ENCODE measurements around the gene CYREN.

The CYREN gene

DNA sequence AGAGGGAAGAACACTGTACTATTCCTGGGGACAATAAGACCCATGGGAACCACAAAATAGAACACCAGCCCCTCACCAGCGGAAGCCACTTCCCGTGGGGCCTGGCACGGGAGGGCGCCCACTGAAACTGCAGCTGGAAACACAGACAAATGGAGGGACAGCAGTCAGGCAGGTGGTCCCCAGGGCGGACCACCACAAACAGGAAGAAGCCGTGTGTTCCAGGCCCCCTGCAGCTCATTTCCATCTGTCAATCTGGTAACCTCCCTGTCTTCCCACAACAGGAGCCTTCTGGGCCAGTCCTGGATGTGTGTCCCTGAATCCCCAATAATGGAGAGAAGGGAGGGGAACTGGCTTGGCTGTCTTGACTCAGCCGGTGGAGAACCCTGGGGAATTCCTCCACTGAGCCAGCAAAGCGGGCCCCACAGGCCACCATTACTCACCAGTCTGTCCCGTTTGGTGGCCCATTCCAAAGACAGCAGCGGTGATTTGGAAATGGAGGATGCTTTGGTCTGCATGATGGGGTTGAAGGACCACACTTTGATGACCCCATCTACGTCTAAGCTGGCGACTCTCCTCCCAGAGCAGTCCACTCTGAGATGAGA is 24.1 kb upstream of the CYREN start:
- no peaks in the 10 kb centered on the region for H3K27me3 ChIP-seq (ENCODE audit: control insufficient read depth, insufficient read depth, low read length)
- H3K9me3 ChIP-seq (ENCODE audit: control insufficient read depth, low read length) = no peaks in the 10 kb centered on the region
- no peak overlapping the region for H3K4me3 ChIP-seq (ENCODE audit: low read depth, low read length)
- H3K36me3 ChIP-seq (ENCODE audit: control insufficient read depth, insufficient read depth, low read length) = no peaks in the 10 kb centered on the region
- no peak overlapping the region for H3K9ac ChIP-seq
- no peak overlapping the region for H3K4me2 ChIP-seq (ENCODE audit: low read length)
- H3K27ac ChIP-seq = no peak overlapping the region
- TF ChIP-seq, protein P1, sequence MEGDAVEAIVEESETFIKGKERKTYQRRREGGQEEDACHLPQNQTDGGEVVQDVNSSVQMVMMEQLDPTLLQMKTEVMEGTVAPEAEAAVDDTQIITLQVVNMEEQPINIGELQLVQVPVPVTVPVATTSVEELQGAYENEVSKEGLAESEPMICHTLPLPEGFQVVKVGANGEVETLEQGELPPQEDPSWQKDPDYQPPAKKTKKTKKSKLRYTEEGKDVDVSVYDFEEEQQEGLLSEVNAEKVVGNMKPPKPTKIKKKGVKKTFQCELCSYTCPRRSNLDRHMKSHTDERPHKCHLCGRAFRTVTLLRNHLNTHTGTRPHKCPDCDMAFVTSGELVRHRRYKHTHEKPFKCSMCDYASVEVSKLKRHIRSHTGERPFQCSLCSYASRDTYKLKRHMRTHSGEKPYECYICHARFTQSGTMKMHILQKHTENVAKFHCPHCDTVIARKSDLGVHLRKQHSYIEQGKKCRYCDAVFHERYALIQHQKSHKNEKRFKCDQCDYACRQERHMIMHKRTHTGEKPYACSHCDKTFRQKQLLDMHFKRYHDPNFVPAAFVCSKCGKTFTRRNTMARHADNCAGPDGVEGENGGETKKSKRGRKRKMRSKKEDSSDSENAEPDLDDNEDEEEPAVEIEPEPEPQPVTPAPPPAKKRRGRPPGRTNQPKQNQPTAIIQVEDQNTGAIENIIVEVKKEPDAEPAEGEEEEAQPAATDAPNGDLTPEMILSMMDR (IDR thresholded peaks at IDR 0.05) = no peak
- H3K79me2 ChIP-seq = no peaks in the 10 kb centered on the region
- no peaks in the 10 kb centered on the region for H3K4me1 ChIP-seq
- H2AFZ ChIP-seq = no peak overlapping the region

- Histone ChIP-seq H3K27ac (no peak overlapping the region), H3K4me2 (ENCODE audit: low read length) (no peak overlapping the region)
These were observed 23.1 kb upstream of the CYREN start for GRCh38 chr7:135193615-135194081.

DNA sequence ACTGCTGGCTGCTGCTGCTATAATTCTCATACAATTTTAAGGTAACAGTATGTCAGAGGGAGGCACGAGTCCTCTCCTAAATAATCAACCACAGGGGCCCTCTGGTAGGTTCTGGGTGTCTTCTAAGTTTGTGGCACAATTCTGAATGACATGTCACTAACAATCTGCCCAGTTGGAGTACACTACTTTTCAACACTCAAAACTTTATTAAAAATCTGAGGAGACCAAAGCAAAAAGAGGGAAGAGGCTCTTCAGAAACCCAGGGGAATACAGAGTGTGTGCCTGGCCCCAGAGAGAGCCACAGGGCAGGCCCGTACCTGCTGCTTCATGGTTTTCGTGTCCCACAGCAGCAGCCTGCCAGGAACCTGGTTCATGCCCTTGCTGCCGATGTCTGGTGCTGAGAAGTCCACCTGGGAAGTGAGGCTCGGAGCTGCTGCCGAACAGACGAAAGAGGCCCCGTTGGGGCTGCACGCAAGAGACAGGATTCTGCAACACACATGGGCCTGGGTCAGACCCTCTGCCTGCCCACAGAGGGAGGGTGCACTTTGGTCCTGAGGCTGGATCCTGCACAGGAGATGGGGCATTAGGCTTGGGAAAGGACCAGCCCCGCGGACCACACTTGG is 22.5 kb upstream of the CYREN start:
- Histone ChIP-seq H2AFZ (no peak overlapping the region), H3K27ac (no peak overlapping the region), H3K4me1 (no peaks in the 10 kb centered on the region), H3K36me3 (ENCODE audit: control insufficient read depth, insufficient read depth, low read length) (no peaks in the 10 kb centered on the region), H3K9me3 (ENCODE audit: control insufficient read depth, low read length) (no peaks in the 10 kb centered on the region), H3K79me2 (no peaks in the 10 kb centered on the region), H3K4me3 (ENCODE audit: low read depth, low read length) (no peak overlapping the region), H3K4me2 (ENCODE audit: low read length) (no peak overlapping the region), H3K9ac (no peak overlapping the region), H3K27me3 (ENCODE audit: control insufficient read depth, insufficient read depth, low read length) (no peaks in the 10 kb centered on the region)
- TF ChIP-seq, protein P1 (IDR thresholded peaks at IDR 0.05) = no peak

More at GRCh38 chr7:135193615-135194081, 23.1 kb upstream of the CYREN start:
- Histone ChIP-seq H3K79me2 (no peaks in the 10 kb centered on the region), H3K27me3 (ENCODE audit: control insufficient read depth, insufficient read depth, low read length) (no peaks in the 10 kb centered on the region), H3K9me3 (ENCODE audit: control insufficient read depth, low read length) (no peaks in the 10 kb centered on the region), H3K4me3 (ENCODE audit: low read depth, low read length) (no peak overlapping the region), H3K9ac (no peak overlapping the region), H3K4me1 (no peaks in the 10 kb centered on the region), H2AFZ (no peak overlapping the region), H3K36me3 (ENCODE audit: control insufficient read depth, insufficient read depth, low read length) (no peaks in the 10 kb centered on the region)
- TF ChIP-seq, protein P1 (IDR thresholded peaks at IDR 0.05) = no peak

- H3K9me3 ChIP-seq (ENCODE audit: control insufficient read depth, low read length) = no peaks in the 10 kb centered on the region
- H3K4me3 ChIP-seq (ENCODE audit: low read depth, low read length) = no peak overlapping the region
- no peaks in the 10 kb centered on the region for H3K36me3 ChIP-seq (ENCODE audit: control insufficient read depth, insufficient read depth, low read length)
- no peak overlapping the region for H3K27ac ChIP-seq
- no peak overlapping the region for H3K4me2 ChIP-seq (ENCODE audit: low read length)
- no peaks in the 10 kb centered on the region for H3K4me1 ChIP-seq
- H3K79me2 ChIP-seq = no peaks in the 10 kb centered on the region
- H3K9ac ChIP-seq = no peak overlapping the region
- TF ChIP-seq, protein P1 (IDR thresholded peaks at IDR 0.05) = no peak
- no peaks in the 10 kb centered on the region for H3K27me3 ChIP-seq (ENCODE audit: control insufficient read depth, insufficient read depth, low read length)
- no peak overlapping the region for H2AFZ ChIP-seq
These were observed 20.2 kb upstream of the CYREN start for GRCh38 chr7:135190703-135191102.

DNA sequence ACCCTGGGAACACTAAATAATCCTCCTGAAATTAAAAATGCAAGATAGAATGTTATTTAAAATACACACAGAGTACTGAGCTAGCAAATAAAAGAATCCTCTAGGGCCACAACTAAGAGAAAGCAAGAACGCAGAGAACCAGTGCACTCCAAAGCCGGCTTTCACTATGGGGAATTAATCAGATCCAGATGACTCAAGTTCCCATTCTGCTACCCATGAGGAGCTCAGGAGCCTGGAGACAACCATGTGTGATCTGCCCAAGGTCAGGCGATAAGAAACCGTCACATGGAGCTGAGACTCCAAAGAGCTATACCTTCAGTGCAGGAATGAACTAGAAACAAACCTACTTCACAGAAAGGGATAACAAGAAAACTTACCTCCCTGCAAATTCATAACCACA is 19.5 kb upstream of the CYREN start:
- no peaks in the 10 kb centered on the region for H3K9me3 ChIP-seq (ENCODE audit: control insufficient read depth, low read length)
- no peak overlapping the region for H3K27ac ChIP-seq
- no peaks in the 10 kb centered on the region for H3K36me3 ChIP-seq (ENCODE audit: control insufficient read depth, insufficient read depth, low read length)
- H3K27me3 ChIP-seq (ENCODE audit: control insufficient read depth, insufficient read depth, low read length) = no peaks in the 10 kb centered on the region
- H2AFZ ChIP-seq = no peak overlapping the region
- no peak overlapping the region for H3K4me3 ChIP-seq (ENCODE audit: low read depth, low read length)
- H3K9ac ChIP-seq = no peak overlapping the region
- no peaks in the 10 kb centered on the region for H3K79me2 ChIP-seq
- TF ChIP-seq, protein P1 (IDR thresholded peaks at IDR 0.05) = no peak
- H3K4me2 ChIP-seq (ENCODE audit: low read length) = no peak overlapping the region
- no peaks in the 10 kb centered on the region for H3K4me1 ChIP-seq
